Activated CD8-positive, alpha-beta memory T cell treated with anti-CD3 and anti-CD28 coated beads, Interleukin-2, amount 50 U/mL, for 48 hours (primary cell): ENCODE measurements around the gene SBK2.
"Not testable (repeated sequence)": the region's sequence is repeated elsewhere in the genome, so short reads cannot be mapped to it uniquely, and the experiment has no call there.

ENCODE experiments used
- DNase-seq: peaks from one replicate; pipeline ENCODE4 v3.0.0-alpha.2; 2020

The SBK2 gene

GRCh38 chr19:55534280-55534679 is 2.7 kb downstream of the SBK2 start:
- not testable (repeated sequence) for DNase-seq

DNA sequence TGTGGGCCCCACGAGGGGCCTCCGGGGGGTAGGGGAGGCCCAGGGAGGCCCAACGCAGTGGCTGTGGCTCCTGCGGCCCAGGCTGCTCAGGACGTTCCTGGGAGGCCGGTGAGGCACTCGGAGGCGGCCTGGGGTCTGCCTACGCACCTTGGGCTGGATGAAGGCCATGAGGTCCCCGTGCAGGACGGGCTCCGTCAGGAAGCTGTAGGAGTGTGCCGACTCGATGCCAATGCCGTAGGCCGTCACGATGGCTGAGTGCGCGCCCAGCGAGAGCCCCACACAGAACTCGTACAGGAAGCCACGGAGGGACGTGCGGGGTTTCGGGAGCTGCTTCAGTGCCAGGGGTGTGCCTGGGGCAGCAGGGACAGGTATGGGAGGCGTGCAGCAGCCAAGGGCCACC is 5.9 kb downstream of the SBK2 start:
- no peak for DNase-seq

DNA sequence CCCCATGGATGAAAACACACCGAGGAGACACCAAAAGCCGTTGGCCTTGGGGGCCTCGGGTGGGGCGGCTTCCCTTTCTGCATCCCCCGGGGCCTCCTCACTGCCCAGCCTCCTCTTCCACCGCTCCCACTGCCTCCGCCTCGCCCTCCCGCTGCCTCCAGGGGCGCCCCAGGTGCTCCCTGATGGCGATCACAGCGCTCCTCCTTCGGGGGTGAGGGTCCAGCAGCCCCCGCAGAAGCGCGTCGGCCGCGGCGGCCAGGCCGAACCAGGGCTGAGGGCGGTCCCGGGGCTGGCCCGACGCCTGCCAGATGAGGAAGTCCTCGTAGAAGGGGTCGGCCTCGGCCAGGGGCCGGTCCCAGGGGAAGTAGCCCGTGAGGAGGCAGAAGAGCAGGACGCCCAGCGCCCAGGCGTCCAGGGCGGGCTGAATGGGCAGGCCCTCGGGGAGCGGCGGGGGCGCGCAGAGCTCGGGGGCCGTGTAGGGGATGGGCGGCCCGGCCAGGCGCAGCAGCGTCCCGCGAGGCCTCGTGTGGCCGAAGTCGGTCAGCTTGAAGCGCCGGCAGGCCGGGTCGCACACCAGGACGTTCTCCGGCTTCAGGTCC is 7.2 kb downstream of the SBK2 start:
- no peak for DNase-seq

- no peak for DNase-seq
These were observed 8.7 kb downstream of the SBK2 start for GRCh38 chr19:55528030-55528803.

DNA sequence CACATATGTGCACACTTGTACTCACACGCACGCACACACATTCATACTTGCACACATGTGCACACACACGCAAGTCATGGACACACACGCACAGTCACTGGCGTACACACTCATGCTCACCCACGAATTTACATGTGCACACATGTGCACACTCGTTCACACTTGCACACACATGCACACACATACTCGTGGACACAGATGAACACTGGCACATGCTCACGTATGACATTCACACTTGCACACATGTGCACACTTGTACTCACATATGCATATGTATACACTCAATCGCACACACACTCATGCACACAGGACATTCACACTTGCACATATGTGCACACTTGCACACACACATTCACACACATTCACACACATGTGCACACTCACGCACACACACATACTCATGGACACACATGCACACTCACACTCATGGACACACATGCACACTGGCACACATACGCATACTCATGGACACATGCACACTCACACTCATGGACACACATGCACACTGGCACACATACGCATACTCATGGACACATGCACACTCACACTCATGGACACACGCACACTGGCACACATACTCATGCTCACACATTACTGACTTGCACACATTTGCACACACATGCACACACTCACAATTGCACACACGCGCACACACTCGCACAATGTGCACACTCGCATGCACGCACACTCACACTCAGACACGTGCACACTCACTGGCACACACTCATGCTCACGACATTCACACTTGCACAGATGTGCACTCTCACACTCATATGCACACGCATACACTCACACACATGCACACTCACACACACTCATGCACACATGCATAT is 9.5 kb downstream of the SBK2 start:
- DNase-seq, result no peak

DNA sequence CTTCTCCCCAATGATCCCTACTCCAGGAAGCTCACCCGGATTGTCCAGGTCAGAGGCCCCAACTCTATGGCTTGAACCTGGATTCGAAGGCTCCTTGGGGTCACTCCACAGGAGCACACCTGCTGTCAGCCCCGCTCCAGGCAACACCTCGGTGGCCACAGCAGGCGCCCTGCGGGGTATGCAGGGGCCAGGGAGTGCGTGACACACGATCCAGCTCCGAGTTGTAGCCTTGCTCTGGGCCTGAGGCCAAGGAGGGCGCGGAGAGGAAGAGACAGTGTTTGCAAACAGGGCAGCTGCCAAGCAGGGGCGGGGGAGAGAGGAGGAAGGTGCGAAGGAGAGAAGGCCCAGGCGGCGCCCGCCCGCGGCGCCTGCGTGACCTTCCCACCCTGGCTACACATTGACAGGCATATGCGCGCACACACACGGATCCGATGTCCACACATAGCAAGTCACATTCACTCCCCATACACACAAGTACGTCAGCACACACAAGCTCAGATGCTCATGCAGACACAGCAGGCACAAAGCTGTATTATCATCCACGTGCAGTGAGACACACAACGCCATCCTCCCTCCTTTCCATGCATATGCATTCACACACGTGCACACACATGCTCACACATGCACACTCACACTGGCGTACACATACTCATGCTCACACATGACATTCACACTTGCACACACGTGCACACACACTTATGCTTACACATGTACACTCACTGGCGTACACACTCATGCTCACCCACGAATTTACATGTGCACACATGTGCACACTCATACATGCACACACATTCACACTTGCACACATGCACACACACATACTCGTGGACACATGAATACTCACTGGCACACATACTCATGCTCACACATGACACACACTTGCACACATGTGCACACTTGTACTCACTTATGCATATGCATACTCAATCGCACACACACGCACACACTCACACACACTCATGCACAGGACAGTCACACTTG is 10.4 kb downstream of the SBK2 start:
- no peak for DNase-seq

DNA sequence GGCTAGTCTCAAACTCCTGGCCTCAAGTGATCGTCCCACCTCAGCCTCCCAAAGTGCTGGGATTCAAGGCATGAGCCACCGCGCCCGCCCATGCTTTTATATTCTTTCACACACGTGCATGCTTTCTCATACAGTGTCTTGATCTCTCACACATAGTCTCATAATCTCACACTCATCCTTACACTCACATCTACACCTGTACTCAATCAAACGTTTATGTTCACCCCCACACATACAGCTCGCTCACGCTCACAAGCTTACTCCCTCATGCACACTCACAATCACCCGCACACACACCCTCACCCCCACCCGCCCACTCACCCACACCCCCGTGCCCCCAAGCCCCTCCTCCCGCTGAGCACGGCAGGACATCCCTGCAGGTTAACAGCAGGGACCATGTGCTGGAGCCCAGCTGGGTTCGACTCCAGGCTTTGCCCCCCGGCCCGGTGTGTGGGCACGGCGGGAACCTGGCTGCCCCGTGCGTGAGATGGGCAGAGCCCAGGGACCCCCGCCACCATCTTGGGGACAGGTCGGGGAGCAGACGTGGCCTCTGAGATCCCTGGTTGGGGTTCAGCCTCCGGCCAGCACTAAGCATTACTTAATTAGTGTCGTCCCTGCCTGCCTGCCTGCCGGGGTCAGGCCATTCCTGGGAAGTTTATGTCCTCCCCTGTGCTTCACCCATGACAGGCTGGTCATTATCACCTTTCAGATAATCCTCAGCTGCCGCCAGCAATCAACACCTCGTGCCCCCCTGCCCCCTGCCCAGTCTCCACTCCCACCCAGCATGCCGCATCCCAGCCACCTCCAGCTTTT is 11.4 kb downstream of the SBK2 start:
- DNase-seq, result no peak

DNA sequence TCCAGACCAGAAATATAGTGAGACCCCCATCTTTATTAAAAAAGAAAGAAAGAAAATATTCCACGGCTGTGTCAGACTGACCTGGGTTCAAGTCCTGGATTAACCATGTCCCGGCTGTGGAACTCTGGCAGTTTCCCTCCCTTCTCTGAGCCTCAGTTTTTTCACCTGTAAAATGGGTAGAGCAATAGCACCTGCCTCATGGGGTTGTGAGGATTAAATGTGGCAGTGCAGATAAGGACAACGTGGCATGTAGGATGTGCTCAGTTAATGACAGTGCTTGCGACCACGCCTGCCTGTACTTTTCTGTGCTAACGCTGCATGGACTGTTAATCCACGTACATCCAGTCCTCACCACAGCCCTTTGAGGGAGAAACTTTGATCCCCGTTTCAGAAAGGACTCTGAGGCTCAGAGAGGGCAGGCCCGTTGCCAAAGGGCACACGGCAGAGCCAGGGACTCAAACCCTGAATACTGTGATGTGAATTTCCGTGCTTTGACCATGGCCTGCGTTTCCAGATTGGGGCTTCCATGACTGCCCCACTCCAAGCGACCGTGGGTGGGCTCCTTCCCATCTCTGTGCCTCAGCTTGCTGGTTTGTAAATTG is 16.1 kb downstream of the SBK2 start:
- no peak for DNase-seq

GRCh38 chr19:55519451-55520311 is 17.3 kb downstream of the SBK2 start:
- DNase-seq, result no peak

GRCh38 chr19:55516878-55517620 is 19.9 kb downstream of the SBK2 start:
- DNase-seq, result peak; percentile 98

- no peak for DNase-seq
These were observed 28.8 kb downstream of the SBK2 start for GRCh38 chr19:55508120-55508519.

DNA sequence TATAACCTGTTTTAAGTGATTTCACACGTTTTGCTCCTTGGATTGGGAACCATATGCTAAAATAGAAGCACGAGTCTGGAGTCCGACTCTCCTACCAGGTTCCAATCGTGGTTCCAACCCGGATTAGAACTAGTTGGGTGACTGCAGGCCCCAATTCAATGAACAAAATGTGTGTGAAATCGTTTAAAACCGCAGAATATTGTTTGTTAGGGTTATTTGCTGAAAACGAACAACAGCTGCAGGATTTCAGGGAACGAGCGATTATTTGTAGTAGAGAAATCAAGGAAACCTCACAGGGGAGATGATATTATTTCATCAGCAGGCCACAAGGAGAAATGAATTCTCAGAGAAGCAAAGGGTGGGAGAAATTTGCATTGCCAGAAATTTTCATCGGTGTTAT is 32.0 kb downstream of the SBK2 start:
- no peak for DNase-seq

DNA sequence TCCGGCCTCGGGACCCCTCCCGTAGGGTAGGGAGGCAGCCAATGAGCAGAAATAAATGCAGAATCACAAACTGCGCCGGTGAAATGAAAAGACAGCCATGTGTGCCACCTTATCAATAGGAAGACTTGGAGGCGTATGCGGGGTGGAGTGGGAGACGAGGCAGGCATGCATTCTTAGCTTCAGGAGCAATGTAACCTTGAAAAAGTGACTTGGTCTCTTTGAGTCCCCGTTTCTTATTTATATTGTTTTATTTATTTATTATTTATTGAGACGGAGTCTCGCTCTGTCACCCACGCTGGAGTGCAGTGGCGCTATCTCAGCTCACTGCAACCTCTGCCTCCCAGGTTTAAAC is 32.7 kb downstream of the SBK2 start:
- DNase-seq, result no peak

DNA sequence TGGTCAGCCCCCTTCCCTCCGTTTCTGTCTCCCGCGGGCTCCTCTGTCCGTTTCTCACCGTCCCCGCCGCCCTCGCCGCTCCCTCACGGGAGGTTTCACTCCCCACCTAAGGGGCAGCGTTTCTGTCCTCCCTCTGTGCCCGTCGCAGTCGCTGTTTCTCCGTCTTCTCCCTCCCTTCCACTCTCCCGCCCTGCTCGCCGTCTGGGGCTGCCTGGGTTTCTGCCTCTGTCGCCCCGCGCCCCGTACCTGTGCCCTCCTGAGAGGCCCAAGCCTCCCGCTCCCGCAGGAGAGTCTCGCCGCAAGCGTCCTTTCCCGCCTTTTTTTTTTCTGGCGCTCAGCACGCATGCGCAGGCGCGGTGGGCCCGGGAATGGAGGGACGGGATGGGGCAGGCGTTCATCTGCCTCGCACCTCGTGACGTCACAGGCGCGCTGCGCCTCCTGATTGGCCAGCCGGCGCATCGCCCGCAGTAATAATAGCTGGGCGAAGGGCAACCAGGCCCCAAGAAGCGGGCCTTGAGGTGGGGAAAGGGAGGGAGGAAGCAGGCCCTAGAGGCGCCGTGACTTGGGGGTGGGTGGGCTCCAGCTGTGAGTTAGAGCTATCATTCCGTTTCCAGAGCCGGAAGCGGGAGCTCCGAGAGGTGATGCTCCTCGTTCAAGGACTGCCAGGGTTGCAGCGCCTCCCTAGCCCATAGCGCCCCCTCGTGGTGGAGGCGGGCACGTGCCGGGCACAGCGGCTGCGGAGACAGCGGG is 33.3 kb downstream of the SBK2 start:
- DNase-seq, result peak; percentile 100

DNA sequence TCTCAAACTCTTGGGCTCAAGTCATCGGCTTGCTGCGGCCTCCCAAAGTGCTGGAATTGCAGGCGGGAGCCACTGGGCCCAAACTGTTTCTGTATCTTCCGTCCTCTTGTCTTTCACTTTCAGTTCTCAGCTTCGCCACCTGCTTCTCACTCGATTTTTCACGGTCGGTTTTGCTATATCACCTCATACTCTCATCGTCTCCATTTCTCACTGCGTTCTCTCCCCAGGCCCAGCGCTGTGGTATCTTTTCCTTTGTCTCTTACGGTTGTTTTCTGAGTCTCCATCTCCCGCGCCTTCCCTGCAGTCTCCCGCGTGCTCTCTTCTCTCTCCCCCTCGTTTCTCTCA is 33.8 kb downstream of the SBK2 start:
- no peak for DNase-seq

DNA sequence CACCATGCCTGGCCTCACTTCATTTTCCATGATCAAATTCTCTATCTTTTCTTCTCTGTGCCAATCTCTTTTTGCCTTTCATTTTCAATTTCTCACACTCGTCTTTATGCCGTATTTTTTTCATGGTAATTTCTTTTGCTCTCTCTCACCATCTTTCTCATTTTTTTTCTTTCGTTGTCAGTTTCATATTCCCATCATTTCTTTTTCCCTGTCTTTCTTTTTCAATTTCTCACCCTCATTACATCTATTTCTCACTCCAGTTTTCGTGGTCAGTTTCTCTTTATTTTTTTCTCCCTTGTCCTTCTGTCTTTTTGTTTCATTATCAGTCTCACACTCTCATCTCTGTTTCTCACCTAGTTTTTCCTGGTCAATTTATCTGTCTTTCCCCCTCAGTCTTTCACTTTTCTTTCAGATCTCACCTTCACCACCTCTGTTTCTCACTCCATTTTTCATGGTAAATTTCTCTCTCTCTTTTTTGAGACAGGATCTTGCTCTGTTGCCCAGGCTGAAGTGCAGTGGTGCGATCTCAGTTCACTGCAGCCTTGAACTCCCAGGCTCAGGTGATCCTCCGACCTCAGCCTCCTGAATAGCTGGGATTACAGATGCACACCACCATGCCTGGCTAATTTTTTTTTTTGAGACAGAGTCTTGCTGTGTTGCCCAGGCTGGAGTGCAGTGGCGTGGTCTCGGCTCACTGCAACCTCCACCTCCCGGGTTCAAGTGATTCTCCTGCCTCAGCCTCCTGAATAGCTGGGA is 34.6 kb downstream of the SBK2 start:
- DNase-seq, result no peak

DNA sequence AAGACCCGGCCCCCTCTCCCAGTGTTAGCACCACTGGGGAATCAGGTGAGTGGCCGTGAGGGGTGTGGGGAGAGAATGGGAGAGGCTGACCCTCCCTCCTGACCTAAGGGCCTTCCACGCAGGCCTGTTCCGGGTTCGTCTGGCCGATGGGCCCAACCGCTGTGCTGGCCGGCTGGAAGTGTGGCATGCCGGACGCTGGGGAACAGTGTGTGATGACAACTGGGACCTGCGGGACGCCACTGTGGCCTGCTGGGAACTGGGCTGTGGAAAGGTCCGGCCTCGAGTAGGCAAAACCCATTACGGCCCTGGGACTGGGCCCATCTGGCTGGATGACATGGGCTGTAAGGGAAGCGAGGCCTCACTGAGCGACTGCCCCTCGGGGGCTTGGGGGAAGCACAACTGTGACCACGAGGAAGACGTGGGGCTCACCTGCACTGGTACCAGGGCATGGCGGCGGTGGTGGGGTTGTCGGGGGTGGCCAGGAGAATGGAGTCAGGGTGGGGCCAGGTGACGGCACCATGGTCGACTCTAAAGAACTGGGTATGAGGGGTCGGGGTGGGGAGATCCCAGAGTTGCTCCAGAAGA is 36.5 kb downstream of the SBK2 start:
- DNase-seq, result no peak
